Activated naive CD4-positive, alpha-beta T cell treated with anti-CD3 and anti-CD28 coated beads, Interleukin-2, amount 10 ng/mL, durations not matched to agents 7 days and 5 days (primary cell): ENCODE data around the gene VAMP1.
"Not testable (repeated sequence)": the region's sequence is repeated elsewhere in the genome, so short reads cannot be mapped to it uniquely, and the experiment has no call there.

Experiments
- CTCF ChIA-PET: fragments of 350-600 bp; sonication (Branson Sonifier 250); formaldehyde crosslinking; loops from one replicate; lab custom pipeline; 2021; ENCODE audit warnings: antibody characterized with exemption; lab: Charles Lee
- DNase-seq: peaks from one replicate; pipeline ENCODE4 v3.0.0-alpha.2; 2020
- H3K27ac Mint-ChIP-seq: one replicate; pipeline ENCODE4 v1.8.0; 2021; ENCODE audit warnings: mild to moderate bottlenecking, moderate library complexity, mixed read lengths
- H3K27me3 Mint-ChIP-seq: one replicate; pipeline ENCODE4 v1.8.0; 2021; ENCODE audit warnings: mild to moderate bottlenecking, mixed read lengths
- H3K36me3 Mint-ChIP-seq: one replicate; pipeline ENCODE4 v1.8.0; 2021; ENCODE audit warnings: mixed read lengths
- H3K4me1 Mint-ChIP-seq: one replicate; pipeline ENCODE4 v1.8.0; 2021; ENCODE audit warnings: mixed read lengths
- H3K4me3 Mint-ChIP-seq: one replicate; pipeline ENCODE4 v1.8.0; 2021; ENCODE audit warnings: mild to moderate bottlenecking, moderate library complexity, mixed read lengths
- H3K9me3 Mint-ChIP-seq: one replicate; pipeline ENCODE4 v1.8.0; 2021; ENCODE audit warnings: mixed read lengths

Gene VAMP1

DNA sequence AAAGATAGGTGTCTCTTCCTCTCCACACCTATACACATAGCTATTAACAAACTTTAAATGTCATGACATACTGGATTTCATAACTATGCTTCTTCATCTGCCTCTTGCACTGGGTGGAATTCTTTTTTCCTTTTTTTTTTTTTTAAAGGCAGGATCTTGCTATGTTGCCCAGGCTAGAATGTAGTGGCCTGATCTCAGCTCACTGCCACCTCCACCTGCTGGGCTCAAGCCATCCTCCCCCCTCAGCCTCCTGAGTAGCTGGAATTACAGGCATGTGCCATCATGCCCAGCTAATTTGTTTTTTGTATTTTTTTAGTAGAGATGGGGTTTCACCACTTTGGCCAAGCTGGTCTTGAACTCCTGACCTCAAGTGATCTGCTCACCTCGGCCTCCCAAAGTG lies 17.8 kb upstream of the VAMP1 start:
- Mint-ChIP-seq H3K9me3 (no peaks in the 10 kb centered on the region), H3K27me3 (peaks cover 13% of the 10 kb centered on the region), H3K4me1 (peaks cover 14% of the 10 kb centered on the region), H3K36me3 (peaks cover 15% of the 10 kb centered on the region), H3K4me3 (no peak overlapping the region), H3K27ac (no peak overlapping the region)
- DNase-seq: no peak
- CTCF ChIA-PET: interaction anchor here (0.6 to 0.9 kb wide), 2 partner anchors 9 to 48 kb away, joined by 3 to 4 read pairs; no protein-coding TSS in a partner anchor

GRCh38 chr12:6478416-6478815 lies 7.9 kb upstream of the VAMP1 start:
- Mint-ChIP-seq H3K36me3 (no peaks in the 10 kb centered on the region), H3K4me3 (no peak overlapping the region), H3K27ac (no peak overlapping the region), H3K27me3 (peaks cover 65% of the 10 kb centered on the region), H3K9me3 (no peaks in the 10 kb centered on the region), H3K4me1 (no peaks in the 10 kb centered on the region)
- CTCF ChIA-PET: no interaction called here
- no peak for DNase-seq

DNA sequence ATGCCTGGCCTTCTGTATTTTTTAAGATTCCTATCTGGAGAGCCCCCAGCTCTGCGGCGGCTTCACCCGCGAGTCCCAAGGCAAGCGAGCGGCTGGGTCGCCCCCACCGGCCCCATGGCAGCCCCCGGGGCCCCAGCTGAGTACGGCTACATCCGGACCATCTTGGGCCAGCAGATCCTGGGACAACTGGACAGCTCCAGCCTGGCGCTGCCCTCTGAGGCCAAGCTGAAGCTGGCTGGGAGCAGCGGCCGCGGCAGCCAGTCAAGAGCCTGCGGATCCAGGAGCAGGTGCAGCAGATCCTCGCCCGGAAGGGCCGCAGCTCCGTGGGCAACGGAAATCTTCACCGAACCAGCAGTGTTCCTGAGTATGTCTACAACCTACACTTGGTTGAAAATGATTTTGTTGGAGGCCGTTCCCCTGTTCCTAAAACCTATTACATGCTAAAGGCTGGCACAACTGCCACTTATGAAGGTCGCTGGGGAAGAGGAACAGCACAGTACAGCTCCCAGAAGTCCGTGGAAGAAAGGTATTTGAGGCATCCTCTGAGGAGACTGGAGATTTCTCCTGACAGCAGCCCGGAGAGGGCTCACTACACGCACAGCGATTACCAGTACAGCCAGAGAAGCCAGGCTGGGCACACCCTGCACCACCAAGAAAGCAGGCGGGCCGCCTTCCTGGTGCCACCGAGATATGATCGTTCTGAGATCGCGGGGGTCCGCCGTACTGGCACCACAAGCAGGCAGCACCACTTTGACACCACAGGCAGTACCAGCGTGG lies 7.3 kb upstream of the VAMP1 start:
- H3K36me3 Mint-ChIP-seq, H3K4me3 Mint-ChIP-seq, H3K9me3 Mint-ChIP-seq, DNase-seq, H3K27ac Mint-ChIP-seq, CTCF ChIA-PET, H3K4me1 Mint-ChIP-seq: not testable (repeated sequence)
- peaks cover 65% of the 10 kb centered on the region for H3K27me3 Mint-ChIP-seq

- CTCF ChIA-PET: no interaction called here
- peaks cover 8% of the 10 kb centered on the region for H3K4me1 Mint-ChIP-seq
- no peak overlapping the region for H3K27ac Mint-ChIP-seq
- no peaks in the 10 kb centered on the region for H3K9me3 Mint-ChIP-seq
- no peak for DNase-seq
- no peaks in the 10 kb centered on the region for H3K36me3 Mint-ChIP-seq
- H3K27me3 Mint-ChIP-seq: peaks cover 62% of the 10 kb centered on the region
- no peak overlapping the region for H3K4me3 Mint-ChIP-seq
Measured at GRCh38 chr12:6476489-6476888, 6.0 kb upstream of the VAMP1 start.

DNA sequence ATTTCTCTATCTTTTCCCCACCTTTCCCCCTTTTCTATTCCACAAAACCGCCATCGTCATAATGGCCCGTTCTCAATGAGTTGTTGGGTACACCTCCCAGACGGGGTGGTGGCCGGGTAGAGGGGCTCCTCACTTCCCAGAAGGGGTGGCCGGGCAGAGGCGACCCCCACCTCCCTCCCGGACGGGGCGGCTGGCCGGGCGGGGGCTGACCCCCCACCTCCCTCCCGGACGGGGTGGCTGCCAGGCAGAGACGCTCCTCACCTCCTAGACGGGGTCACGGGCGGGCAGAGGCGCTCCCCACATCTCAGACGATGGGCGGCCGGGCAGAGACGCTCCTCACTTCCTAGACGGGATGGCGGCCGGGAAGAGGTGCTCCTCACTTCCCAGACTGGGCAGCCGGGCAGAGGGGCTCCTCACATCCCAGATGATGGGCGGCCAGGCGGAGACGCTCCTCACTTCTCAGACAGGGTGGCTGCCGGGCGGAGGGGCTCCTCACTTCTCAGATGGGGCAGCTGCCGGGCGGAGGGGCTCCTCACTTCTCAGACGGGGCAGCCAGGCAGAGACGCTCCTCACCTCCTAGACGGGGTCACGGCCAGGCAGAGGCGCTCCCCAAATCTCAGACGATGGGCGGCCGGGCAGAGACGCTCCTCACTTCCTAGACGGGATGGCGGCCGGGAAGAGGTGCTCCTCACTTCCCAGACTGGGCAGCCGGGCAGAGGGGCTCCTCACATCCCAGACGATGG lies 4.9 kb upstream of the VAMP1 start:
- CTCF ChIA-PET, DNase-seq, H3K36me3 Mint-ChIP-seq, H3K27ac Mint-ChIP-seq, H3K4me3 Mint-ChIP-seq, H3K9me3 Mint-ChIP-seq: not testable (repeated sequence)
- Mint-ChIP-seq H3K4me1 (peaks cover 14% of the 10 kb centered on the region), H3K27me3 (peaks cover 58% of the 10 kb centered on the region)

DNA sequence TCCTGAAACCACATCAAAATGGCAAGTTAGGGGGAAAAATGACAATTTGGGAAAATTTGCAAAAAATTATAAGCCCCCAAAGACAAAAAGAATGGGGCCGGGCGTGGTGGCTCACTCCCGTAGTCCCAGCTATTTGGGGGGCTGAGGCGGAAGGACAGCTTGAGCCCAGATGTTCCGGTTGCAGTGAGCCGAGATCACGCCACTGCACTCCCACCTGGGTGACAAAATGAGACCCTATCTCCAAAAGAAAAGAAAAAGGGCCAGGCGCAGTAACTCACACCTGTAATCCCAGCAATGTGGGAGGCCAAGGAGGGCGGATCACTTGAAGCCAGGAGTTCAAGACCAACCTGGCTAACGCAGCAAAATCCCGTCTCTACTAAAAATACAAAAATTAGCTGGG lies 2.0 kb upstream of the VAMP1 start:
- H3K4me3 Mint-ChIP-seq: no peak overlapping the region
- no peak overlapping the region for H3K27ac Mint-ChIP-seq

GRCh38 chr12:6471989-6472360 lies 1.5 kb upstream of the VAMP1 start:
- Mint-ChIP-seq H3K4me1 (peaks cover 42% of the 10 kb centered on the region), H3K27ac (peak overlapping the region; percentile 4), H3K27me3 (peaks cover 32% of the 10 kb centered on the region), H3K36me3 (peaks cover 24% of the 10 kb centered on the region), H3K9me3 (no peaks in the 10 kb centered on the region), H3K4me3 (peak overlapping the region; percentile 4)
- DNase-seq: no peak
- CTCF ChIA-PET: interaction anchor here (0.9 to 2.7 kb wide), 2 partner anchors 21 to 60 kb away, joined by 3 to 9 read pairs; partner anchors contain the start of gene MRPL51

More for the DNA sequence above, 2.0 kb upstream of the VAMP1 start:
- Mint-ChIP-seq H3K9me3 (no peaks in the 10 kb centered on the region), H3K27me3 (peaks cover 32% of the 10 kb centered on the region), H3K36me3 (peaks cover 20% of the 10 kb centered on the region), H3K4me1 (peaks cover 37% of the 10 kb centered on the region)
- CTCF ChIA-PET: interaction anchor here (0.7 to 0.9 kb wide), 2 partner anchors 21 to 127 kb away, joined by 3 to 4 read pairs; partner anchors contain the start of gene MRPL51
- DNase-seq: no peak

DNA sequence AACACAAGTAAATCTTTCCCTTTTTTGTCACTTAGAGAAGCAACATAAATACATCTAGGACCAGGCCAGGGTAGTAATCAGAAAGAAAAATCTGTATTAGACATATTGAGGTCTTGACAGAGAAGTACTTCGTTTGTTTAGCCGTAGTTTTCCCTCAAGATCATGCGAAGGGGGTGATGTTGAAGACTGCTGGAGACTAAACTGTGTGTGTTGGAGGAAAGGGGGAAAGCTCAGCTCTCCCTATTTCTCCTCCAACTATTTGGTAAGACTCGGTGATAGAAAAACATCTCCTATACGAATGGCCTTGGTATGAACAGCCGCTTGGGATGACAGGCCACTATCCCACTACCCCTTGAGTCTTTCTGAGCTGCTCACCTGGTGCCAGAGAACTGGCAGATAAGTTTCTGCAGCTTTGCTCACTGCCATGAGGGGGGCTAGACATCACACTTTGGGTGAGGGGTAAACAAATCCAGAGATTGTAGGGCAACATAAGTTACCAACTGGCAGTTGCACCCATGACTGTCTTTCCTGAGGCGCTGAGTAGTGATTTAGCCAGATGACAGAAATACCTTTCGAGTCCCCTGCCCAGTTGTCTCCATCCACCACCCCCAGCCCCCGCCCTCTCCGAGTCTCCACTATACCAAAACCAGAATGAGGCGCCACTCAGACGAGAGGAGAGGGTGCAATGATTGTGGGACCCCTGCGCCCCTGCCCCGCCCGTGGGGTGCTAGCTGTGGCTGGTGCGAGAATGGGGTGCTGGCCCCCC lies 685 bp downstream of the VAMP1 start:
- H3K36me3 Mint-ChIP-seq: peaks cover 42% of the 10 kb centered on the region
- peaks cover 18% of the 10 kb centered on the region for H3K27me3 Mint-ChIP-seq
- peak overlapping the region; percentile 93 for H3K27ac Mint-ChIP-seq
- H3K9me3 Mint-ChIP-seq: no peaks in the 10 kb centered on the region
- no peak for DNase-seq
- H3K4me3 Mint-ChIP-seq: peak overlapping the region; percentile 94
- H3K4me1 Mint-ChIP-seq: peaks cover 61% of the 10 kb centered on the region
- CTCF ChIA-PET: interaction anchor here (0.6 to 3.6 kb wide), 13 partner anchors 8 to 146 kb away, joined by 3 to 33 read pairs (median 3); partner anchors contain the start of genes IFFO1 and TAPBPL

DNA sequence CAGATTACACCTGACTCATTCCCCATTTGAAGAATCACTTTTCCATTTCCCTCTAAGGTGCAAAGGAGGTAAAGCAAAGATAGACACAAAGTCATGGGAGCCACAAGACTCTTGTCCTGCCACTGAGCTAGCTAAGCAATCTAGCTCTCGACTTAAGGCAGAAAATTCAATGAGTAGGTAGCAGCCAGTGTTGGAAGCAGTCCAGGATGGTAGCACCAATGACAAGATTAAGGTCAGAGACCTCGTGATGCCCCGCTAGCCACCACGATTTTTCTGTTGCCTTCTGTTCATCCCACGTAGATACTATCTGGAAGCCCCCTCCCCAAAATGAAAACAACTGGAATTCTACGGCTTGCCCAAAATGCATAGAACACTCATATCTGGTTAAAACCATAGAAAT lies 1.4 kb downstream of the VAMP1 start:
- Mint-ChIP-seq H3K4me3 (peak overlapping the region; percentile 94), H3K9me3 (no peaks in the 10 kb centered on the region), H3K36me3 (peaks cover 49% of the 10 kb centered on the region), H3K27ac (peak overlapping the region; percentile 93), H3K27me3 (peaks cover 11% of the 10 kb centered on the region), H3K4me1 (peaks cover 68% of the 10 kb centered on the region)
- CTCF ChIA-PET: interaction anchor here (3.6 kb wide), 1 partner anchor 44 kb away, joined by 33 read pairs; no protein-coding TSS in a partner anchor
- no peak for DNase-seq

DNA sequence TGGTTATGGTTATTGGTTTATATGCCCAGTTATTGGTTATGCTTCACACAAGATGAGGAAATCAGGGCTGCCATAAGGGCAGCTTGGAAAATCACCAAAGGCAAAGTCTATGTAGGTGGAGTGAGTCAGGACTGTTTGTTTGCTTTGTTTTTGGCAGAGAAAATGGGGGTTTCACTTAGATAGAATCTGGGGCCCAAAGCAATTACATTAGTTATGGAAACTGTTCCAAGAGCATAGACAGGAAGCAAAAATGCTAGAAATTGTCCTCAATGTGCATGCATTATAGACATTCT lies 2.2 kb downstream of the VAMP1 start:
- no peak for DNase-seq
- Mint-ChIP-seq H3K27ac (no peak overlapping the region), H3K36me3 (peaks cover 57% of the 10 kb centered on the region), H3K9me3 (no peaks in the 10 kb centered on the region), H3K27me3 (peaks cover 9% of the 10 kb centered on the region), H3K4me1 (peaks cover 77% of the 10 kb centered on the region), H3K4me3 (peak overlapping the region; percentile 94)
- CTCF ChIA-PET: interaction anchor here (3.6 kb wide), 1 partner anchor 43 kb away, joined by 33 read pairs; no protein-coding TSS in a partner anchor

GRCh38 chr12:6467571-6468282 lies 2.8 kb downstream of the VAMP1 start:
- DNase-seq, H3K27me3 Mint-ChIP-seq, H3K9me3 Mint-ChIP-seq: not testable (repeated sequence)
- peaks cover 82% of the 10 kb centered on the region for H3K4me1 Mint-ChIP-seq
- peak overlapping the region; percentile 94 for H3K4me3 Mint-ChIP-seq
- H3K27ac Mint-ChIP-seq: peak overlapping the region; percentile 3
- peaks cover 62% of the 10 kb centered on the region for H3K36me3 Mint-ChIP-seq
- CTCF ChIA-PET: interaction anchor here (3.6 kb wide), 1 partner anchor 43 kb away, joined by 33 read pairs; no protein-coding TSS in a partner anchor

DNA sequence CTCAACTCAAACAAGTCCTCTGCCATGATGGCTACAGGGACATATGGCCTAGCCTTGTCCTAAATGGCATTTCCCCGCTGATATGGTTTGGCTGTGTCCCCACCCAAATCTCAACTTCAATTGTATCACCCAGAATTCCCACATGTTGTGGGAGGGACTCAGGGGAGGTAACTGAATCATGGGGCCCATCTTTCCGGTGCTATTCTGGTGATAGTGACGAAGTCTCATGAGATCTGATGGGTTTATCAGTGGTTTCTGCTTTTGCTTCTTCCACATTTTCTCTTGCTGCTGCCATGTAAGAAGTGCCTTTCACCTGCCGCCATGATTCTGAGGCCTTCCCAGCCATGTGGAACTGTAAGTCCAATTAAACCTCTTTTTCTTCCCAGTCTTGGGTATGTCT lies 3.7 kb downstream of the VAMP1 start:
- DNase-seq, H3K4me3 Mint-ChIP-seq, H3K9me3 Mint-ChIP-seq, H3K27me3 Mint-ChIP-seq: not testable (repeated sequence)
- CTCF ChIA-PET: interaction anchor here (1.8 to 6.6 kb wide), 10 partner anchors 15 to 144 kb away, joined by 5 to 231 read pairs (median 18); partner anchors contain the start of genes CD27, MRPL51 and TAPBPL
- peaks cover 86% of the 10 kb centered on the region for H3K4me1 Mint-ChIP-seq
- peaks cover 72% of the 10 kb centered on the region for H3K36me3 Mint-ChIP-seq
- H3K27ac Mint-ChIP-seq: peak overlapping the region; percentile 33

- Mint-ChIP-seq H3K27me3 (no peaks in the 10 kb centered on the region), H3K36me3 (peaks cover 77% of the 10 kb centered on the region), H3K4me1 (peaks cover 86% of the 10 kb centered on the region), H3K4me3 (no peak overlapping the region), H3K27ac (peak overlapping the region; percentile 33), H3K9me3 (no peaks in the 10 kb centered on the region)
- DNase-seq: no peak
- CTCF ChIA-PET: interaction anchor here (0.6 to 6.6 kb wide), 26 partner anchors 10 to 218 kb away, joined by 3 to 231 read pairs (median 8); partner anchors contain the start of genes CD27, MRPL51, TAPBPL and TNFRSF1A
Measured at GRCh38 chr12:6466184-6466573, 4.3 kb downstream of the VAMP1 start.
